Stimulated activated CD4-positive, alpha-beta T cell treated with anti-CD3 and anti-CD28 coated beads, Interleukin-4, amount 100 ng/mL, for 24 hours (primary cell): ENCODE data around the gene RUFY2.
"Not testable (repeated sequence)": the region's sequence is repeated elsewhere in the genome, so short reads cannot be mapped to it uniquely, and the experiment has no call there.

Experiments used
- DNase-seq: peaks from one replicate; pipeline ENCODE4 v3.0.0-alpha.2; 2020

RUFY2 gene

GRCh38 chr10:68406815-68407548 is at the start of gene RUFY2:
TSS of gene RUFY2 (minus strand) at chr10:68407277. CDS start at chr10:68407189, 88 bp downstream.
- DNase-seq: peak; percentile 74

DNA sequence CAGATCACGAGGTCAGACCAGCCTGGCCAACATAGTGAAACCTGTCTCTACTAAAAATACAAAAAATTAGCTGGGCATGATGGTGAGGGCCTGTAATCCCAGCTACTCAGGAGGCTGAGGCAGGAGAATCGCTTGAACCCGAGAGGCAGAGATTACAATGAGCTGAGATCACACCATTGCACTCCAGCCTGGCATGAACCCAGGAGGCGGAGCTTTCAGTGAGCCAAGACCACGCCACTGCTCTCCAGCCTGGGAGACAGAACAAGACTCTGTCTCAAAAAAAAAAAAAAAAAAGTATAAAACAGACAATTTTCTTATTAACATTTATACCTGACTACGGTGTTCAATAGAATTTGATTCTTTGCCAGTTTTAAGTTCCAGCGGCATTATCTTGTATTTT is 42.6 kb upstream of the RUFY2 start:
- DNase-seq: not testable (repeated sequence)

GRCh38 chr10:68446179-68446578 is 39.1 kb upstream of the RUFY2 start:
- no peak for DNase-seq

DNA sequence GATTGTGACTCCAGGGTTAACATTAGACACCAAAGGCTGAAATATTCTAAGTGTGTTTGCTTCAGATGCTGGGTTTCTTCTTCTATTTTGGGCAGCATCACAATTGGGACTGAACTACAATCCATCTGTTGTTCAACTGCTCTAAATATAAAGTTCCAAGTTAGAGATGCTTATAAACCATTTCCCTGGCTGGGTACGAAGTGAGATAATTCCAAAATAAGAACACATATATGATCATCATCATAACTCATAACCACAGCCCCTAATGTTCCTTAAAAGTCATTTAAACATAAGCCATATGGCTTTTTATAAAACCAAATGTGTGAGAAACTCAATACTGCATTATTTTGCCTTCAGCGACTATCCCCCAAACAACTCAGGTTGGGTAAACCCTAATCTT is 35.9 kb upstream of the RUFY2 start:
- DNase-seq: no peak

DNA sequence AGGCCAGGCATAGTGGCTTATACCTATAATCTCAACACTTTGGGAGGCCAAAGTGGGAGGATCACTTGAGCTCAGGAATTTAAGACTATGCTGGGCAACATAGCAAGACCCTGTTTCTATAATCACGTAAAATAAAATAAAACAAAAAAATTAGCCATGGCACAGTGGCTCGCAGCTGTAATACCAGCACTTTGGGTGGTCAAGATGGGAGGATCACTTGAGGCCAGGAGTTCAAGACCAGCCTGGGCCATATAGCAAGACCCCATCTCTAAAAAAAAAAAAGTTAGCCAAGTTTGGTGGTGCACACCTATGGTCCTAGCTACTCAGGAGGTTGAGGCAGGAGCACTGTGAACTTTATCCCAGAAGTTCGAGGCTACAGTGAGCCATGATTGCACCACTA is 33.8 kb upstream of the RUFY2 start:
- no peak for DNase-seq

GRCh38 chr10:68435803-68436202 is 28.7 kb upstream of the RUFY2 start:
- DNase-seq: no peak

DNA sequence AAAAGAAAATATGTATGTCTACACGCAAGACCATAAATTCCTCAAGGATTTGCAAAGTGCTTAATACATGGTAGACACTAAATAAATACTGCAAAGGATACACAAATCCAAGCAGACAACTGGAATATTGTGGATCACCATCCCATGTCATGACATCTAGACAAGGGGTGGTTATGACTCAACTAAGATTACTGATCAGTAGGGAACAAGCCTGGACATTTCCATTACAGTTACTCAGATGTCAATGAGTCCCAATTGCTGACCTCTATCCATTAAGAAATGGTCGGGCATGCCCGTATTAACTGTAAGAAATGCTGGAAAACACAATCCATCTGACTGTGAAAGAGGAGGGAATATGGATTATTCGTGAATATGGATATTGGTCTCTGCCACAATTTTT is 27.6 kb upstream of the RUFY2 start:
- DNase-seq: no peak

DNA sequence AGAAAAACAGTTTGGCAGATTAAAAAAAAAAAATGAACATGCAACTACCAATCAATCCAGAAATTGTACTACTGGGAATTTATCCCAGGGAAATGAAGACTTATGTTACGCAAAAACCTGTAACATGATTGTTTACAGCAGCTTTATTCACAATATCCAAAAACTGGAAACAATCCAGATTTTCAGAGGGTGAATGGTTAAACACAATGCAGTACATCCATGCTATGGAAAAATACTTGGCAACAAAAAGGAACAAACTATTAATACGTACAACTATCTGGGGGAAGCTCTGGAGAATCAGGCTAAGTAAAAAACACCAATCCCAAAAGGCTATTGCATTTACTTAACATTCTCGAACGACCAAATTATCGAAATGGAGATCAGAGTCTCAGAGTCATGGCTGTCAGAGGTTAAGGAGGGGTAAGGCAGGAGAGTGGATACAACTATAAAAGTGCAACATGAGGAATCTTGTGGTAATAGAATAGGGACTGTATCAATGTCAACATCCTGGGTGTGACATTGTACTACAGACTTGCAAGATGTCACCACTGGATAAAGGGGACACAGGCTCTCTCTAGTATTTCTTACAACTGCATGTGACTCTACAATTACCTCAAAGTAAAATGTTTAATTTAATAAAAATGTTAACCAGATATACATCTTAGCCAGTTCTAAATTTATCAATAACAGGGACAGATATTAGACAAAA is 21.5 kb upstream of the RUFY2 start:
- no peak for DNase-seq

- no peak for DNase-seq
These were observed 17.5 kb upstream of the RUFY2 start for GRCh38 chr10:68424454-68425014.

DNA sequence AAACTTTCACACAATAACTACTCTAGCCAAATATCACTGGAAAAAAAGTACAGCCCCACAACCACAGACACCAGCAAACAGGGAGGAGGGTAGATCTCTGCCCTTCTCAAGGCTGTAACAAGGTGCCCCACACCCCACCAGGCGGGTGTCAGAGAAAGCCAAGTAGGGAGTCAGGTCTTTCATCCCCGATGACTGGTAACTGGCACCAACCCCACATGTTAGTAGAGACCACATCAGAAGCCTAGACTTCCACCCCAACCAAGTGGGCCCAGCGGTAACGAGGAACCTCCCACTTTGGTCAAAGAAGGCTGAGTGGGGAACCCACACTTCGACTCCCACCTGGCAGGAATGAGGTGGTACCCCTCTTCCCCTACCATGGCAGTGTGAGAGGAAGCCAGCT is 16.4 kb upstream of the RUFY2 start:
- DNase-seq: peak; percentile 19

- DNase-seq: no peak
These were observed 12.3 kb upstream of the RUFY2 start for GRCh38 chr10:68419376-68419775.

GRCh38 chr10:68408898-68409518 is 1.9 kb upstream of the RUFY2 start:
- DNase-seq: no peak

DNA sequence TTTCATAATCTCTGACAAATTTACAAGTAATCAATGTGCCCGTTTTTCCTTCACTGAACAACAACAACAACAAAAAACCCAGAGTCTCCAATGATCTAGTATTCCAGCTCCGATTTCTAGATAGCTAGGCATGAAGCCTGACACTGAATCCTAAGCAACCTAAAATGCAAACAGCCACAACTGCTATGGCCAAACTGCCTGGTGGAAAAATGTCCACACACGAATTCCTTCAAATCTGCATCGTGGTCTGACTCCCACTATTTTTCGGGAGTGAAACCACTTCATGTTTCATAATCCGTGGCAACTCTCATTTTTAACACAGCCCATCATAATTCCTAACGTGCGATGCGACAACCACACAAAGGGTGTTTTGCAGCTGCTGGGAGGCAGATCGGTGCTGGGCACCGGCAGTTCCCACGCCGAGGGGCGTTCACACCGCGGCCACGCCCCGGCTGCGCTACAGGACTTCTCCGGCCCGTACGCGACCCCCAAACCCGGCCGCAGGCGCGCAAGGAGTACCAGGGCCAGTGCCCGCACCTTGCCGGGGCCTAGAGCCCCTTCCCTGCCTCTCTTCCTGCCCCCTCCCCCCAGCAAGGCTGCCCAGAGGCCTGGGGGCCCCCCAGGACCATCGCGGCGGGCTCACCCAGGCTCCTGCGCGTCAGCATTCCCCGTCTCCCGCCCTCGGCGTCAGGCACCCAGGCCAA is 814 bp downstream of the RUFY2 start:
- peak; percentile 38 for DNase-seq

DNA sequence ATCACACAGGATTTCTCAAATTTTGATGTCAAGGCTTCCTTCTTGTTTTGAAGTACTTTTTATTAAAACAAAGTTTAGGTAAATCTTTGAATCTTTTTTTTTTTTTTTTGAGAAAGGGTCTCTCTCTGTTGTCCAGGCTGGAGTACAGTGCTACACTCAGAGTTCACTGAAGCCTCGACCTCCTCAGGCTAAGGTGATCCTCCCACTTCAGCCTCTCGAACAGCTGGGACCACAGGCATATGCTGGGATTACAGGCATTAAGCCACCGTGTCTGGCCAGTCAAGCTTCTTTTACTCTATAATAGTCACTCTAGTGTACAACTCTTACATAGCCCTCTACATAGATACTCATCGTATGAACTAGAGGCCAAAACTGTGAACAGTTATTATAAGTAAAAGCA is 3.4 kb downstream of the RUFY2 start:
- DNase-seq: no peak

GRCh38 chr10:68402276-68402675 is 4.8 kb downstream of the RUFY2 start:
- no peak for DNase-seq

- DNase-seq: no peak
These were observed 10.1 kb downstream of the RUFY2 start for GRCh38 chr10:68397005-68397404.

DNA sequence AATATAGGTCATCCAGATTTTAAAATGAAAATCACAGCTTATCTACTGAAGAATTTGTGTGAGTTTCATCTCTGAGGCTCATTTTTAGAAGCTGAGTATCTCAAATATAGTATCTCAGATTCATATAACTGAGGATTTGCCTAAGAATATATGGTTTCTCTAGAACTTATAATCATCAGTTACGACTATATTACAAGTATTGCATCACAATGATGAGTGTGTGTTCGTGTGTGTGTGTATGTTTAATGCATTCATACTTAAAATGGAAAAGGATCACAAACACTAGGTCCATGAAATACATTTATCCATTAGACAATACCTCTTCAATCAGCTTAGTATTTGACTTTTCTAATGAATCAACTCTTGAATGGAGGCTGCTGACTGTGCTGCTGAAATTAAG is 21.3 kb downstream of the RUFY2 start:
- DNase-seq: no peak

- no peak for DNase-seq
These were observed 35.5 kb downstream of the RUFY2 start for GRCh38 chr10:68371604-68372003.

DNA sequence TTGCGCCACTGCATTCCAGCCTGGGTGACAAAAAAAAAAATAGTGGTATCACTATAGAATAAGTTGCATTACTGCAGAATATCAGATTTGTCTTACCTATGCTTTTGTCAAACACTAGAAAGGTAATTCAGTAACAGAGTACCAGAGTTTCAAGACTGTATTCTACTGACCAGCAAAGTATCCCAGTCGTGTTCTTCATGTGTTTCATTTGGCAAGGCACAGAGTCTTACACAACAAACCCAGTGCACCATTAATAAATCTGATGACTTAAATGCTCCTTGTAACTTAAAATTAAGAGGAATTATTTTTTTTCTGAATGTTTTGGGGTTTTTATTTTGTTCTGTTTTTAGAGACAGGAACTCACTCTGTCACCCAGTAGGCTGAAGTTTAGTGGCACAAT is 40.0 kb downstream of the RUFY2 start:
- no peak for DNase-seq

- DNase-seq: no peak
These were observed 40.5 kb downstream of the RUFY2 start for GRCh38 chr10:68366600-68366999.

DNA sequence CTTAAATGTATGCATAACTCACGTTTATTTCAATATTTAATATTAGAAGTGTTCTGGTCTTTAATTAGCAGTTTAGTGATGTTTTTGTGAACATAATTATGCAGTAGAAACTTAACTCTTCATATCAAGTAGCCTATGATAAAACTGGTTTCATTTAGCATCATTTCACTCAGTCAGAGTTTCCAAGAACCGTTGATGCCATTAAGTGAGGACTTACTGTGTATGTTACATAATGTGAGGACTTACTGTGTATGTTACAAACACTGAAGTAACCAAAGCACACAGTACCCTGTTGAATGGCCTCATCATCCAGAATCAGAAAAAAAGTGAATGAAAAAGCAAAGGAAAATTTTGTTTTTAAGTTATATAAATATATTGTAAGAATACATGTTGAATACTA is 41.5 kb downstream of the RUFY2 start:
- DNase-seq: no peak

- DNase-seq: no peak
These were observed 42.8 kb downstream of the RUFY2 start for GRCh38 chr10:68364101-68364886.
